ENCODE data around the gene CHAD. TPM values are rescaled to one million over a fixed set of nuclear protein-coding genes. Genes with fewer than 3 reads are reported as not detected.

Gene CHAD
- total RNA-seq, 1 experiment from 2014 or later: not detected

DNA sequence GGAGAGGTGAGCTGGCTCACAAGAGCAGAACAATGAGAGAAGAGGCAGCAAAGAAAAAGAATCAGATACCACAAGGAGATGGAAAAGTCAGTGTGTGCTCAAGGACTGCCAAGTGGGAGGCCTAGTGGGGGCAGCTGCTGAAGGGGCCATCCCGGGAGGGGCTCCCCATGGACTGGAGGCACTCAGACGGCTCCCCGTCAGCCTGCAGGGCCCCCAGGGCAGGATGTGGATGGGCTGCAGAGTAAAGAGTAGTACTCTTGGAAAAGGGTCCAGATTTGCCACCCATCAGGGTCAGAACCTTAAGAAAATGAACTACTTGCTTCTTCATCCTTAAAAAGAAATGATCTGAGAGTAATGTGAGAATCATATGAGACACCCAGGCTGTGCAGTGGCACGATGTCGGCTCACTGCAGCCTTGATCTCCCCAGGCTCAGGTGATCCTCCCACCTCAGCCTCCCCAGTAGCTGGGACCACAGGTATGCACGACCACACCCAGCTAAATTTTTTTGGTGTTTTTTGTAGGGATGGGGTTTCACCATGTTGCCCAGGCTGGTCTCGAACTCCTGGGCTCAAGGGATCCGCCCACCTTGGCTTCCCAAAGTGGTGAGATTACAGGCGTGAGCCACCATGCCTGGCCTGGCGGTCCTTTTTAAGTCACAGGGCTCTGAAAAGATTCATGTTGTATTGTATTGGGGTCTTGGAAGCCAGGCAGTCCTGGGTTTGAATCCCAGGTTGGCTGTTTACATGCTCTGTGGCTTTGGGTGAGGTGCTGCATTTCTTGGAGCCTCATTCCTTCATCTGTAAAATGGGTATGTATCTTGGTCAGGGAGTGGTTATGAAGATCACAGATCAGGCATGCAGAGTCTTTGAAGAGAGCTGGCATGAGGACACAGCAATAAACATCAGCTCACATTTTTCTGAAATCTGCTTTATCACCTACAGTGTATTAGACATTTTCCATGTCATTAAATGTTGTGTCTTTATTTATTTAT lies 27.5 kb downstream of the CHAD start:
- Histone ChIP-seq H3K4me1 (peaks cover 50% of the 10 kb centered on the region), H3K4me3 (ENCODE audit: low read depth, low read length) (no peak overlapping the region), H3K36me3 (ENCODE audit: control insufficient read depth, insufficient read depth, low read length) (peaks cover 1% of the 10 kb centered on the region; the same call in 1 of the 2 replicates), H3K9me3 (no peaks in the 10 kb centered on the region), H3K27me3 (replicated peaks; ENCODE audit: control insufficient read depth, insufficient read depth, low read length) (no peaks in the 10 kb centered on the region)
- no peaks in the 10 kb centered on the region for H3K27me3 Mint-ChIP-seq (ENCODE audit: insufficient read depth, unreplicated experiment)
- H3K4me3 Mint-ChIP-seq (ENCODE audit: unreplicated experiment): no peak overlapping the region
- POLR2A ChIA-PET: interaction anchor here (0.5 to 1.8 kb wide), 3 partner anchors 12 to 425 kb away, joined by 3 to 8 read pairs (median 8); partner anchors contain the start of genes LRRC59 and TOB1
- peaks cover 54% of the 10 kb centered on the region for H3K4me1 Mint-ChIP-seq (ENCODE audit: low read depth, unreplicated experiment)
- TF ChIP-seq, protein P1, sequence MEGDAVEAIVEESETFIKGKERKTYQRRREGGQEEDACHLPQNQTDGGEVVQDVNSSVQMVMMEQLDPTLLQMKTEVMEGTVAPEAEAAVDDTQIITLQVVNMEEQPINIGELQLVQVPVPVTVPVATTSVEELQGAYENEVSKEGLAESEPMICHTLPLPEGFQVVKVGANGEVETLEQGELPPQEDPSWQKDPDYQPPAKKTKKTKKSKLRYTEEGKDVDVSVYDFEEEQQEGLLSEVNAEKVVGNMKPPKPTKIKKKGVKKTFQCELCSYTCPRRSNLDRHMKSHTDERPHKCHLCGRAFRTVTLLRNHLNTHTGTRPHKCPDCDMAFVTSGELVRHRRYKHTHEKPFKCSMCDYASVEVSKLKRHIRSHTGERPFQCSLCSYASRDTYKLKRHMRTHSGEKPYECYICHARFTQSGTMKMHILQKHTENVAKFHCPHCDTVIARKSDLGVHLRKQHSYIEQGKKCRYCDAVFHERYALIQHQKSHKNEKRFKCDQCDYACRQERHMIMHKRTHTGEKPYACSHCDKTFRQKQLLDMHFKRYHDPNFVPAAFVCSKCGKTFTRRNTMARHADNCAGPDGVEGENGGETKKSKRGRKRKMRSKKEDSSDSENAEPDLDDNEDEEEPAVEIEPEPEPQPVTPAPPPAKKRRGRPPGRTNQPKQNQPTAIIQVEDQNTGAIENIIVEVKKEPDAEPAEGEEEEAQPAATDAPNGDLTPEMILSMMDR (IDR thresholded peaks at IDR 0.05; ENCODE audit: insufficient read depth in 1 of 2, low read depth in 1 of 2, low read length in 1 of 2, severe bottlenecking in 1 of 2, unreplicated experiment in 1 of 2): no peak
- DNase-seq: peak in 1 of 2 experiments; percentile 36
- no TSS peak for BruUV-seq (replicated peaks)
- intact Hi-C loops (cut with micrococcal nuclease; ENCODE audit: unreplicated experiment): no loop called here
- H3K36me3 Mint-ChIP-seq (ENCODE audit: insufficient read depth, unreplicated experiment): peaks cover 54% of the 10 kb centered on the region
- H3K9me3 Mint-ChIP-seq (ENCODE audit: unreplicated experiment): no peaks in the 10 kb centered on the region
- CTCF ChIA-PET: interaction anchor here (0.6 to 2.1 kb wide), 6 partner anchors 9 to 176 kb away, joined by 3 to 5 read pairs (median 3); partner anchors contain the start of genes ACSF2 and LRRC59
- H3K27ac Mint-ChIP-seq (ENCODE audit: unreplicated experiment): peak overlapping the region; percentile 73

DNA sequence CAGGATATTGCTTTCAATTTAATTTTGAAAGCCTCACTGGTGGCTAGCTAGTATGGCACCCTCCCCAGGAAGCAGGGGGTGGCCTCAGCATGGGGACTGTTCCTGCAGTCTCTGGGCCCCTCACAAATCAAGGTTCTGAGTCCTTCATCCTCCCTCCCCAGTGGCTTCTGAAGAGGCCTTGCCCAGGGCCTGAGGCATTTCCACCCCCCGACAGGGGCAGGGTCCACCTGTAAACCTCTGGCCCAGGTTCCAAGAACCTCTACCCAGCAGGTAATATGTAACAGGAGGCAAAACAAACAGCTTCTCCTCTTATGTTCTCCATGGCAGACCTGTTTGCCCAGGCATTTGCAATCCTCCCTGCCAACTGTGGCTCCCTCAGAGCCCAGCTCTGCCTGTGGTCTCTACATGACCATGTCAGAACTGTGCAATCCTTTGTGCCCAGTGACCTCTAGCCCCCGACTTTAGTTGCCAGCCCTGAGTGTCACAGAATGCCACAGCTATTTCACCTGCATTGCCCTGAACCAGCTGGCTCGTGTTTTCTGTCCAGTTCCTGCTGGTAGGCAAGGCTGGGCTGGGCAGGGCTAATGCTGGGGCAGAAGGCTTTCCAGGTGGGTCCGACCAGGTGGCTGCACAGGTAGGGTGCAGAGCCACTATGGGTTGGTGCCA lies 28.4 kb downstream of the CHAD start:
- H3K27ac Mint-ChIP-seq (ENCODE audit: unreplicated experiment): peak overlapping the region; percentile 73

More for the DNA sequence above, 28.4 kb downstream of the CHAD start:
- H3K4me3 Mint-ChIP-seq (ENCODE audit: unreplicated experiment): no peak overlapping the region
- Histone ChIP-seq H3K36me3 (ENCODE audit: control insufficient read depth, insufficient read depth, low read length) (peaks cover 1% of the 10 kb centered on the region; the same call in 1 of the 2 replicates), H3K4me3 (ENCODE audit: low read depth, low read length) (no peak overlapping the region), H3K27me3 (replicated peaks; ENCODE audit: control insufficient read depth, insufficient read depth, low read length) (no peaks in the 10 kb centered on the region), H3K4me1 (peaks cover 50% of the 10 kb centered on the region), H3K9me3 (no peaks in the 10 kb centered on the region)
- H3K4me1 Mint-ChIP-seq (ENCODE audit: low read depth, unreplicated experiment): peaks cover 51% of the 10 kb centered on the region
- BruUV-seq (replicated peaks): no TSS peak
- TF ChIP-seq, protein P1 (IDR thresholded peaks at IDR 0.05; ENCODE audit: insufficient read depth in 1 of 2, low read depth in 1 of 2, low read length in 1 of 2, severe bottlenecking in 1 of 2, unreplicated experiment in 1 of 2): no peak
- H3K27me3 Mint-ChIP-seq (ENCODE audit: insufficient read depth, unreplicated experiment): no peaks in the 10 kb centered on the region
- intact Hi-C loops (cut with micrococcal nuclease; ENCODE audit: unreplicated experiment): no loop called here
- peak; percentile 62 to 79 for DNase-seq
- ChIA-PET POLR2A (interaction anchor here (0.5 to 1.8 kb wide), 3 partner anchors 11 to 426 kb away, joined by 3 to 8 read pairs (median 8); partner anchors contain the start of genes LRRC59 and TOB1), CTCF (interaction anchor here (0.6 to 2.1 kb wide), 6 partner anchors 8 to 194 kb away, joined by 3 to 5 read pairs (median 4); partner anchors contain the start of genes ACSF2 and LRRC59)
- H3K9me3 Mint-ChIP-seq (ENCODE audit: unreplicated experiment): no peaks in the 10 kb centered on the region
- H3K36me3 Mint-ChIP-seq (ENCODE audit: insufficient read depth, unreplicated experiment): peaks cover 54% of the 10 kb centered on the region
